ENCODE results near the gene PSMD3. TPM values are rescaled to one million over a fixed set of nuclear protein-coding genes. Genes with fewer than 3 reads are reported as not detected.

The PSMD3 gene
- total RNA-seq, 1 donor: 94.8 TPM

DNA sequence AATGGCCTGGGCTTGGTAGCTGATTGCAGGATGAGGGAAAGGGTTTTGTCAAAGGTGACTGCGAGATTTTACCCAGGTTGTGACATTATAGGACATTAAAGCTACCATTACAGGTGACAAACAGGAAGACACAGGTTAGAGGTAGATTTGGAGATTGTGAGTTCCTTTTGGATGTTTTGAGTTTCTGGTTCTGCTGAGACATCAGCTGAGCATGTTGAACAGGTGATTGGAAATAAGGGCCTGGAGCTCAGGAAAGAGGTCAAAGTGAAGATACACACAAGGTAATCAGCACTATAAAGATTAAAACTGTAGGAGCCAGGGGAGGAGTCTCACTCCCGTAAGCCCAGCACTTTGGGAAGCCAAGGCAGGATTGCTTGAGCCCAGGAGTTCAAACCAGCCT is 11.8 kb upstream of the PSMD3 start:
- H3K36me3 ChIP-seq (ENCODE audit: insufficient read depth, low read length): no peaks in the 10 kb centered on the region
- H4K20me1 ChIP-seq (ENCODE audit: insufficient read depth, low read length): no peaks in the 10 kb centered on the region
- no peak for DNase-seq (ENCODE audit: insufficient read length, low spot score, missing footprints)
- no peak overlapping the region for H3K4me2 ChIP-seq (ENCODE audit: insufficient read depth, low read length)
- TF ChIP-seq, protein P1, sequence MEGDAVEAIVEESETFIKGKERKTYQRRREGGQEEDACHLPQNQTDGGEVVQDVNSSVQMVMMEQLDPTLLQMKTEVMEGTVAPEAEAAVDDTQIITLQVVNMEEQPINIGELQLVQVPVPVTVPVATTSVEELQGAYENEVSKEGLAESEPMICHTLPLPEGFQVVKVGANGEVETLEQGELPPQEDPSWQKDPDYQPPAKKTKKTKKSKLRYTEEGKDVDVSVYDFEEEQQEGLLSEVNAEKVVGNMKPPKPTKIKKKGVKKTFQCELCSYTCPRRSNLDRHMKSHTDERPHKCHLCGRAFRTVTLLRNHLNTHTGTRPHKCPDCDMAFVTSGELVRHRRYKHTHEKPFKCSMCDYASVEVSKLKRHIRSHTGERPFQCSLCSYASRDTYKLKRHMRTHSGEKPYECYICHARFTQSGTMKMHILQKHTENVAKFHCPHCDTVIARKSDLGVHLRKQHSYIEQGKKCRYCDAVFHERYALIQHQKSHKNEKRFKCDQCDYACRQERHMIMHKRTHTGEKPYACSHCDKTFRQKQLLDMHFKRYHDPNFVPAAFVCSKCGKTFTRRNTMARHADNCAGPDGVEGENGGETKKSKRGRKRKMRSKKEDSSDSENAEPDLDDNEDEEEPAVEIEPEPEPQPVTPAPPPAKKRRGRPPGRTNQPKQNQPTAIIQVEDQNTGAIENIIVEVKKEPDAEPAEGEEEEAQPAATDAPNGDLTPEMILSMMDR (IDR thresholded peaks at IDR 0.05; ENCODE audit: extremely low read depth, low read depth, low read length): no peak
- no peak overlapping the region for H3K4me3 ChIP-seq (ENCODE audit: insufficient read depth, low read length)
- no peaks in the 10 kb centered on the region for H3K9me3 ChIP-seq (ENCODE audit: low read depth, low read length)
- H3K4me1 ChIP-seq (ENCODE audit: insufficient read depth, low read length): peaks cover 11% of the 10 kb centered on the region
- no peak overlapping the region for H3K27ac ChIP-seq (ENCODE audit: low read depth, low read length)
- peaks cover 25% of the 10 kb centered on the region for H3K27me3 ChIP-seq (ENCODE audit: insufficient read depth, low read length)
- H2AFZ ChIP-seq (ENCODE audit: low read length): no peak overlapping the region
- H3K79me2 ChIP-seq (ENCODE audit: insufficient read depth, low read length): no peaks in the 10 kb centered on the region

DNA sequence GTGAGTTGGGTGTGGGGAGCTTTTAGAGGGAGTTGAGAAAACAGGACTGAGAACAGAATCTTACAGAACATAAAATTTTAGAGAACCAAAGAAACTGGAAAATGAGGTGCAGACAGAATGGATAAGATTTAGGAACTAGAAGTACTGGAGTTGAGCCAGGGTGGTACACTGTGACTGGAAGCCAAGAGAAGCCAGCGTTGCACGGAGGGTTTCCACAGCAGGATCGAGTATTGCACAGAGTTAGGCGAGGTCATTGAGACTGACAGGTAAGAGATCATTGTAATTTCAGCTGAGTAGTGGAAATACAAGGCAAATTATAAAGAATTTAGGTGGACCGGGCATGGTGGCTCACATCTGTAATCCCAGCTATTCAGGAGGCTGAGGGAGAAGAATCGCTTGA is 11.2 kb upstream of the PSMD3 start:
- no peak overlapping the region for H3K4me3 ChIP-seq (ENCODE audit: insufficient read depth, low read length)
- H3K27me3 ChIP-seq (ENCODE audit: insufficient read depth, low read length): peaks cover 25% of the 10 kb centered on the region
- no peaks in the 10 kb centered on the region for H3K36me3 ChIP-seq (ENCODE audit: insufficient read depth, low read length)
- peaks cover 14% of the 10 kb centered on the region for H3K4me1 ChIP-seq (ENCODE audit: insufficient read depth, low read length)
- no peak overlapping the region for H2AFZ ChIP-seq (ENCODE audit: low read length)
- no peak overlapping the region for H3K27ac ChIP-seq (ENCODE audit: low read depth, low read length)
- no peaks in the 10 kb centered on the region for H3K79me2 ChIP-seq (ENCODE audit: insufficient read depth, low read length)
- H3K9me3 ChIP-seq (ENCODE audit: low read depth, low read length): no peaks in the 10 kb centered on the region
- no peaks in the 10 kb centered on the region for H4K20me1 ChIP-seq (ENCODE audit: insufficient read depth, low read length)
- TF ChIP-seq, protein P1 (IDR thresholded peaks at IDR 0.05; ENCODE audit: extremely low read depth, low read depth, low read length): no peak
- DNase-seq (ENCODE audit: insufficient read length, low spot score, missing footprints): no peak
- no peak overlapping the region for H3K4me2 ChIP-seq (ENCODE audit: insufficient read depth, low read length)

DNA sequence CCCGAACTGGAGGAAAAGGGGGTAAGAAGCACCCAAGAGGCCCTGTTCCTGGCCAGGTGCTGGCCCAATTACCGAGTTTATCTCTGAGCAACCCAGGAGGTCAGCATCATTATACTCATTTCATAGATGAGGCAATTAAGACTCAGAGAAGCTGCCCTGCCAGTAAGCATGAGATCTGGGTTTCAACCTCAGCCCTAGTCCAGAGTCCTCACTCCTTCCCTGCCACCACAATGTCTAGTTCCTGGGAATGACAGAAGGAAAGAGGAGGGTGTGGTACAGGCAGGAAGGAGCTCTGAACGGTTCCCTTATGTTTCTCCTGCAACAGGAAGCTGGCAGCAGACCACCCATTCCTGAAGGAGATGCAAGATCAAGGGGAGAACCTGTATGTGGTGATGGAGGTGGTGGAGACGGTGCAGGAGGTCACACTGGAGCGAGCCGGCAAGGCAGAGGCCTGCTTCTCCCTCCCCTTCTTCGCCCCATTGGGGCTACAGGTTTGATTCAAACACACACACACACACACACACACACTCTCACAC is 10.4 kb upstream of the PSMD3 start:
- TF ChIP-seq, protein P1 (IDR thresholded peaks at IDR 0.05; ENCODE audit: extremely low read depth, low read depth, low read length): no peak
- Histone ChIP-seq H3K27me3 (ENCODE audit: insufficient read depth, low read length) (peaks cover 18% of the 10 kb centered on the region), H3K4me1 (ENCODE audit: insufficient read depth, low read length) (peaks cover 14% of the 10 kb centered on the region), H3K79me2 (ENCODE audit: insufficient read depth, low read length) (no peaks in the 10 kb centered on the region), H3K27ac (ENCODE audit: low read depth, low read length) (no peak overlapping the region), H3K36me3 (ENCODE audit: insufficient read depth, low read length) (no peaks in the 10 kb centered on the region), H2AFZ (ENCODE audit: low read length) (no peak overlapping the region), H3K9me3 (ENCODE audit: low read depth, low read length) (no peaks in the 10 kb centered on the region), H3K4me2 (ENCODE audit: insufficient read depth, low read length) (no peak overlapping the region), H3K4me3 (ENCODE audit: insufficient read depth, low read length) (no peak overlapping the region), H4K20me1 (ENCODE audit: insufficient read depth, low read length) (no peaks in the 10 kb centered on the region)
- DNase-seq (ENCODE audit: insufficient read length, low spot score, missing footprints): no peak

DNA sequence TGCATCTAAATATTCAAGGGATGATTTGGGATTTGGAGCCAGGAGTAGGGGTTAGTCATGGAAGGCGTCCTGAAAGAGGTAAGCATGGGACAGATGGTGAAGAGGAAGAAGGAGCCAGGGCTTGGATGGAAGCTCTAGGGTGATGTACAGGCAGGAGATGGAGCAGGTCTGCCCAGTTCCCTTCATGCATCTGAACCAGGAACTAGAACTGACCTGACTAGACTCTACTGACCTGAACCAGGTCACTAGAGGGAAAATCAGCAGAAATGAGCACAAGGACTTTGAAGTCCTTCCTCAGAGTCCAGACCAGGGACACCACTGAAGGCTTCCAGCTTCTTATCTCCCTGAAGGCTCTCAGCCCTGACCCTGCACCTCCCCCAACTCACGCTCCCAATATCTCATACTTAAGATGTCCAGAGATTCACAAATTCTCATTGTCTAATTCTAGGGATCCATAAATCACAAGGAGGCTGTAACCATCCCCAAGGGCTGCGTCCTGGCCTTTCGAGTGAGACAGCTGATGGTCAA is 9.5 kb upstream of the PSMD3 start:
- Histone ChIP-seq H4K20me1 (ENCODE audit: insufficient read depth, low read length) (no peaks in the 10 kb centered on the region), H3K4me2 (ENCODE audit: insufficient read depth, low read length) (no peak overlapping the region), H3K4me1 (ENCODE audit: insufficient read depth, low read length) (peaks cover 14% of the 10 kb centered on the region), H2AFZ (ENCODE audit: low read length) (no peak overlapping the region), H3K36me3 (ENCODE audit: insufficient read depth, low read length) (no peaks in the 10 kb centered on the region), H3K79me2 (ENCODE audit: insufficient read depth, low read length) (no peaks in the 10 kb centered on the region), H3K9me3 (ENCODE audit: low read depth, low read length) (no peaks in the 10 kb centered on the region), H3K4me3 (ENCODE audit: insufficient read depth, low read length) (no peak overlapping the region), H3K27ac (ENCODE audit: low read depth, low read length) (no peak overlapping the region), H3K27me3 (ENCODE audit: insufficient read depth, low read length) (peaks cover 10% of the 10 kb centered on the region)
- TF ChIP-seq, protein P1 (IDR thresholded peaks at IDR 0.05; ENCODE audit: extremely low read depth, low read depth, low read length): no peak
- DNase-seq (ENCODE audit: insufficient read length, low spot score, missing footprints): no peak

All from osteoblast (primary cell).